SK-N-SH treated with all-trans-retinoic acid at 6 μM for 48 hours (cell line): ENCODE measurements around the gene TMEM178A.

ENCODE experiments used
- ATAC-seq: fragments of 200-7000 bp; cut with Tn5 transposase; 3 replicates; pipeline ENCODE4 v1.9.1; 2020; ENCODE audit warnings: mild to moderate bottlenecking, moderate library complexity
- ARNTL ChIP-seq: fragments of 450-650 bp; formaldehyde crosslinking; IDR thresholded peaks from 2 replicates; pipeline ENCODE4 v1.5.0; 2020; ENCODE audit warnings: low read depth, mild to moderate bottlenecking, moderate library complexity, borderline replicate concordance
- CREB5 ChIP-seq: fragments of 250-450 bp; sonication (Bioruptor Pico); IDR thresholded peaks from 2 replicates; pipeline ENCODE4 v1.5.1; 2020; ENCODE audit warnings: low read depth, mild to moderate bottlenecking, moderate library complexity
- CSDC2 ChIP-seq: fragments of 250-450 bp; sonication (Bioruptor Pico); IDR thresholded peaks from 2 replicates; pipeline ENCODE4 v1.5.0; 2020; ENCODE audit warnings: mild to moderate bottlenecking, moderate library complexity
- CSRNP3 ChIP-seq: fragments of 250-450 bp; sonication (Bioruptor Pico); IDR thresholded peaks from 2 replicates; pipeline ENCODE4 v1.5.1; 2021; ENCODE audit warnings: mild to moderate bottlenecking, moderate library complexity
- ESRRG ChIP-seq: fragments of 250-450 bp; sonication (Bioruptor Pico); IDR thresholded peaks from 2 replicates; pipeline ENCODE4 v1.6.1; 2021; ENCODE audit warnings: mild to moderate bottlenecking
- GLIS3 ChIP-seq: fragments of 250-450 bp; sonication (Bioruptor Pico); IDR thresholded peaks from 2 replicates; pipeline ENCODE4 v1.5.0; 2020; ENCODE audit warnings: mild to moderate bottlenecking, moderate library complexity
- ISL1 ChIP-seq: fragments of 250-450 bp; sonication (Bioruptor Pico); IDR thresholded peaks from 2 replicates; pipeline ENCODE4 v2.1.2; 2022; ENCODE audit warnings: mild to moderate bottlenecking, moderate library complexity
- OSR1 ChIP-seq: fragments of 250-450 bp; sonication (Bioruptor Pico); IDR thresholded peaks from 2 replicates; pipeline ENCODE4 v1.8.0; 2022; ENCODE audit warnings: moderate library complexity, mild to moderate bottlenecking, inconsistent platforms
- PPARA ChIP-seq: fragments of 250-450 bp; sonication (Bioruptor Pico); IDR thresholded peaks from 2 replicates; pipeline ENCODE4 v1.5.0; 2020; ENCODE audit warnings: mild to moderate bottlenecking, borderline replicate concordance
- RARB ChIP-seq: fragments of 250-450 bp; sonication (Bioruptor Pico); IDR thresholded peaks from 2 replicates; pipeline ENCODE4 v1.8.0; 2021; ENCODE audit warnings: mild to moderate bottlenecking, moderate library complexity
- SNAI2 ChIP-seq: fragments of 250-450 bp; sonication (Bioruptor Pico); IDR thresholded peaks from 2 replicates; pipeline ENCODE4 v1.5.0; 2020; ENCODE audit warnings: mild to moderate bottlenecking, moderate library complexity
- TCF4 ChIP-seq: fragments of 250-450 bp; sonication (Bioruptor Pico); IDR thresholded peaks from 2 replicates; pipeline ENCODE4 v1.8.0; 2021; ENCODE audit warnings: mild to moderate bottlenecking, moderate library complexity, borderline replicate concordance
- TOX ChIP-seq: fragments of 250-450 bp; sonication (Bioruptor Pico); IDR thresholded peaks from 2 replicates; pipeline ENCODE4 v1.8.0; 2021; ENCODE audit warnings: mild to moderate bottlenecking, moderate library complexity, borderline replicate concordance
- ZC3H10 ChIP-seq: fragments of 250-450 bp; sonication (Bioruptor Pico); IDR thresholded peaks from 2 replicates; pipeline ENCODE4 v1.5.1; 2021; ENCODE audit warnings: mild to moderate bottlenecking, moderate library complexity
- ZFP3 ChIP-seq: fragments of 250-450 bp; sonication (Bioruptor Pico); IDR thresholded peaks from 2 replicates; pipeline ENCODE4 v1.5.0; 2020; ENCODE audit warnings: mild to moderate bottlenecking, moderate library complexity
- ZFP30 ChIP-seq: fragments of 450-650 bp; formaldehyde crosslinking; IDR thresholded peaks from 2 replicates; pipeline ENCODE4 v1.5.0; 2022; ENCODE audit warnings: mild to moderate bottlenecking, moderate library complexity
- ZNF70 ChIP-seq: fragments of 450-650 bp; formaldehyde crosslinking; IDR thresholded peaks from 2 replicates; pipeline ENCODE4 v1.5.0; 2020; ENCODE audit warnings: mild to moderate bottlenecking, moderate library complexity
- ZNF8 ChIP-seq: fragments of 450-650 bp; formaldehyde crosslinking; IDR thresholded peaks from 2 replicates; pipeline ENCODE4 v1.5.0; 2020; ENCODE audit warnings: mild to moderate bottlenecking, moderate library complexity
- TF ChIP-seq, protein P1 (sequence below): fragments of 250-450 bp; sonication (Bioruptor Pico); IDR thresholded peaks from 2 replicates; pipeline ENCODE4 v1.5.0; 2020; ENCODE audit warnings: mild to moderate bottlenecking, moderate library complexity
- TF ChIP-seq, protein P2 (sequence below): fragments of 250-450 bp; sonication (Bioruptor Pico); IDR thresholded peaks from 2 replicates; pipeline ENCODE4 v1.8.0; 2020; ENCODE audit warnings: mild to moderate bottlenecking, moderate library complexity, borderline replicate concordance
- TF ChIP-seq, protein P3 (sequence below): fragments of 250-450 bp; sonication (Bioruptor Pico); IDR thresholded peaks from 2 replicates; pipeline ENCODE4 v1.8.0; 2021; ENCODE audit warnings: low read depth, mild to moderate bottlenecking, moderate library complexity, borderline replicate concordance

The TMEM178A gene

GRCh38 chr2:39696838-39697237 lies 31.1 kb downstream of the TMEM178A start:
- TF ChIP-seq GLIS3 (CRISPR knock-in tag) (no peak), ZFP30 (CRISPR knock-in tag) (peak; percentile 46; the same call in 1 of the 2 replicates)
- TF ChIP-seq, protein P1, sequence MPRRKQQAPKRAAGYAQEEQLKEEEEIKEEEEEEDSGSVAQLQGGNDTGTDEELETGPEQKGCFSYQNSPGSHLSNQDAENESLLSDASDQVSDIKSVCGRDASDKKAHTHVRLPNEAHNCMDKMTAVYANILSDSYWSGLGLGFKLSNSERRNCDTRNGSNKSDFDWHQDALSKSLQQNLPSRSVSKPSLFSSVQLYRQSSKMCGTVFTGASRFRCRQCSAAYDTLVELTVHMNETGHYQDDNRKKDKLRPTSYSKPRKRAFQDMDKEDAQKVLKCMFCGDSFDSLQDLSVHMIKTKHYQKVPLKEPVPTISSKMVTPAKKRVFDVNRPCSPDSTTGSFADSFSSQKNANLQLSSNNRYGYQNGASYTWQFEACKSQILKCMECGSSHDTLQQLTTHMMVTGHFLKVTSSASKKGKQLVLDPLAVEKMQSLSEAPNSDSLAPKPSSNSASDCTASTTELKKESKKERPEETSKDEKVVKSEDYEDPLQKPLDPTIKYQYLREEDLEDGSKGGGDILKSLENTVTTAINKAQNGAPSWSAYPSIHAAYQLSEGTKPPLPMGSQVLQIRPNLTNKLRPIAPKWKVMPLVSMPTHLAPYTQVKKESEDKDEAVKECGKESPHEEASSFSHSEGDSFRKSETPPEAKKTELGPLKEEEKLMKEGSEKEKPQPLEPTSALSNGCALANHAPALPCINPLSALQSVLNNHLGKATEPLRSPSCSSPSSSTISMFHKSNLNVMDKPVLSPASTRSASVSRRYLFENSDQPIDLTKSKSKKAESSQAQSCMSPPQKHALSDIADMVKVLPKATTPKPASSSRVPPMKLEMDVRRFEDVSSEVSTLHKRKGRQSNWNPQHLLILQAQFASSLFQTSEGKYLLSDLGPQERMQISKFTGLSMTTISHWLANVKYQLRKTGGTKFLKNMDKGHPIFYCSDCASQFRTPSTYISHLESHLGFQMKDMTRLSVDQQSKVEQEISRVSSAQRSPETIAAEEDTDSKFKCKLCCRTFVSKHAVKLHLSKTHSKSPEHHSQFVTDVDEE (CRISPR knock-in tag) = no peak
- peak; percentile 92 for ATAC-seq

- no peak for TF ChIP-seq OSR1 (CRISPR knock-in tag)
- no peak for TF ChIP-seq TCF4 (CRISPR knock-in tag)
- no peak for TF ChIP-seq ZNF70 (CRISPR knock-in tag)
- TF ChIP-seq ISL1 (CRISPR knock-in tag) = no peak
- TF ChIP-seq ZC3H10 = no peak
- no peak for TF ChIP-seq TOX
- TF ChIP-seq, protein P2, sequence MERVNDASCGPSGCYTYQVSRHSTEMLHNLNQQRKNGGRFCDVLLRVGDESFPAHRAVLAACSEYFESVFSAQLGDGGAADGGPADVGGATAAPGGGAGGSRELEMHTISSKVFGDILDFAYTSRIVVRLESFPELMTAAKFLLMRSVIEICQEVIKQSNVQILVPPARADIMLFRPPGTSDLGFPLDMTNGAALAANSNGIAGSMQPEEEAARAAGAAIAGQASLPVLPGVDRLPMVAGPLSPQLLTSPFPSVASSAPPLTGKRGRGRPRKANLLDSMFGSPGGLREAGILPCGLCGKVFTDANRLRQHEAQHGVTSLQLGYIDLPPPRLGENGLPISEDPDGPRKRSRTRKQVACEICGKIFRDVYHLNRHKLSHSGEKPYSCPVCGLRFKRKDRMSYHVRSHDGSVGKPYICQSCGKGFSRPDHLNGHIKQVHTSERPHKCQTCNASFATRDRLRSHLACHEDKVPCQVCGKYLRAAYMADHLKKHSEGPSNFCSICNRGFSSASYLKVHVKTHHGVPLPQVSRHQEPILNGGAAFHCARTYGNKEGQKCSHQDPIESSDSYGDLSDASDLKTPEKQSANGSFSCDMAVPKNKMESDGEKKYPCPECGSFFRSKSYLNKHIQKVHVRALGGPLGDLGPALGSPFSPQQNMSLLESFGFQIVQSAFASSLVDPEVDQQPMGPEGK (CRISPR knock-in tag) = no peak
- no peak for TF ChIP-seq ZNF8 (CRISPR knock-in tag)
- TF ChIP-seq CREB5 (CRISPR knock-in tag) = no peak
- no peak for TF ChIP-seq CSRNP3 (CRISPR knock-in tag)
- no peak for TF ChIP-seq GLIS3 (CRISPR knock-in tag)
- no peak for TF ChIP-seq ARNTL (CRISPR knock-in tag)
- TF ChIP-seq RARB (CRISPR knock-in tag) = no peak
- TF ChIP-seq, protein P3, sequence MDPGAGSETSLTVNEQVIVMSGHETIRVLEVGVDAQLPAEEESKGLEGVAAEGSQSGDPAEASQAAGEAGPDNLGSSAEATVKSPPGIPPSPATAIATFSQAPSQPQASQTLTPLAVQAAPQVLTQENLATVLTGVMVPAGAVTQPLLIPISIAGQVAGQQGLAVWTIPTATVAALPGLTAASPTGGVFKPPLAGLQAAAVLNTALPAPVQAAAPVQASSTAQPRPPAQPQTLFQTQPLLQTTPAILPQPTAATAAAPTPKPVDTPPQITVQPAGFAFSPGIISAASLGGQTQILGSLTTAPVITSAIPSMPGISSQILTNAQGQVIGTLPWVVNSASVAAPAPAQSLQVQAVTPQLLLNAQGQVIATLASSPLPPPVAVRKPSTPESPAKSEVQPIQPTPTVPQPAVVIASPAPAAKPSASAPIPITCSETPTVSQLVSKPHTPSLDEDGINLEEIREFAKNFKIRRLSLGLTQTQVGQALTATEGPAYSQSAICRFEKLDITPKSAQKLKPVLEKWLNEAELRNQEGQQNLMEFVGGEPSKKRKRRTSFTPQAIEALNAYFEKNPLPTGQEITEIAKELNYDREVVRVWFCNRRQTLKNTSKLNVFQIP (CRISPR knock-in tag) = no peak
- no peak for TF ChIP-seq ZFP3 (CRISPR knock-in tag)
- ATAC-seq = no peak
Observed at GRCh38 chr2:39697454-39697853, 31.7 kb downstream of the TMEM178A start.

GRCh38 chr2:39701137-39701536 lies 35.4 kb downstream of the TMEM178A start:
- no peak for ATAC-seq
- TF ChIP-seq, protein P1 (CRISPR knock-in tag) = no peak
- no peak for TF ChIP-seq SNAI2 (CRISPR knock-in tag)
- TF ChIP-seq ZFP3 (CRISPR knock-in tag) = no peak
- TF ChIP-seq ESRRG = no peak
- TF ChIP-seq, protein P3 (CRISPR knock-in tag) = no peak
- TF ChIP-seq ZC3H10 = no peak
- TF ChIP-seq TCF4 (CRISPR knock-in tag) = no peak
- TF ChIP-seq RARB (CRISPR knock-in tag) = no peak
- TF ChIP-seq CSRNP3 (CRISPR knock-in tag) = no peak
- TF ChIP-seq CSDC2 (CRISPR knock-in tag) = no peak
- no peak for TF ChIP-seq PPARA (CRISPR knock-in tag)
- TF ChIP-seq OSR1 (CRISPR knock-in tag) = no peak
- no peak for TF ChIP-seq ZFP30 (CRISPR knock-in tag)
- TF ChIP-seq ISL1 (CRISPR knock-in tag) = no peak
- TF ChIP-seq ZNF8 (CRISPR knock-in tag) = no peak
- TF ChIP-seq GLIS3 (CRISPR knock-in tag) = no peak
- TF ChIP-seq TOX = no peak
- TF ChIP-seq ZNF70 (CRISPR knock-in tag) = no peak
